DMS79 (cell line): Measurements from ENCODE around the gene SGSM2.

Experiments
- DNase-seq: peaks from one replicate; lab custom pipeline; 2025; lab: John Stamatoyannopoulos, UW

SGSM2 gene

DNA sequence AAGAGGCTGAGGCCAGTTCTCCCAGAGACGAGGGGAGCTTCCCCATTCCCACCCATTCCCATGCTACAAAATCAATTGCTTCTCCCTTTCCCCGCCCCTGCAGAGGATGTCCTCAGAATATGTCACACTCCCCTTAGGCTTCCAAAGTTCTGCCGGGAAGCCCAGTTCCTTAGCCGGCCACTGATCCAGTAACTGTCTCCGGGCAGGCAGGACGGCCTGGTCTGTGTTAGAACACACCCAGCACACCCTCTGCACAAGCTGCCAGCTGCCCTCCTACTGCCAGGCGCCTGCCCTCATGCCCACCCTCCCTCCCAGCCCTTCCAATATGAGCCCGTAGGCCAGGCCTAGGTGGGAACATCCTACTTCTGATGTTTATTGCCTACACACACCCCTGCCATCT is 31.1 kb downstream of the SGSM2 start:
- no peak for DNase-seq

DNA sequence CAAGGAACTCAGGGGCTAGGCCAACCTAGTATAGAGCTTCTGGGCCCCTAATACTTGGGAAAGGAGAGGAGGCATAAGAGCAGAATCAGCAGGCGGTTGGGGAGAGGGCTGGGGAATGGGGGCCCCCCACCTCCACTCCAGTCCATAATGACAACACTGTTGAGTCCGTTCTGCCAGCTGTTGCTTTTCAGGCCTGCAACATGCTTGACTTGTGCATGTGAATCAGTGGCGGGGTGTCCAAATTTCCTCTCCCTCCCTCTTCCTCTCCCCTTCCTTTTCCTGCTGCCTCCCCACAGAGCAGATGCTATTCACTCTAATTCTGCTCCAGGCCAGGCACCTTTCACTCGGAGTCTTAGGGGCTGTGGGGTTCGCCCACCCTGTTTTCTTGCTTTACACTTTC is 31.7 kb downstream of the SGSM2 start:
- DNase-seq, result no peak

DNA sequence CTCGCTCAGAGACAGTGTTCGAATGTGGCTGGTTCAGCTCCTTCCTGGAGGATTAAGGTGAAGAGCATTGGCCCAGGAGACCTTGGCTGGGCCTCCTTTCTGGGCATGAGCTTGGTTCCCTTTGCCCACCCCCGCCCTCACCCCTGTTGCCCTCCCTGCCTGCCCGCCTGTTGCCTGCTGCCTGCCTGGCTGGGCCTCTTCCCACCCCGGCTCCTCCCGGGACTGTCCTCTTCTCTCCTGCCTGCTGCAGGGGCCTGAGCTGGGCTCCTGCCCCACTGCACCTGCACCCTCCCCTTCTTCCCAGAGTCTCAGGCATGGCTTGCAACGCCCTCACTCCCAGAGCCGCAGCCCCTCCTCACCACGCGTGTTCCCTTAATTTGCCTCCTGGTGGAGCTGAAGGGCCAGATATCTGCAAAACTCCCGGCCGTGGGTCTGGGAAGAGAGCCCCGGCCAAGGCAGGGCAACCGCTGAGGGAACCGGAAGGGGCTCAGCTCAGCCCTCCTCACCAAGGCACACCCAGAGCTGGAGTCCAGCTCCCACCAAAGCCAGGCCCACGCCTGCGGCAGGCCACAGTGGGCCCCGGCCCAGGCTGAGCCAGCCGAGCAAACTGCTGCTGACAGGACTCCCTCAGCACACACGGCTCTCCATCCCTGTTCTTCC is 32.4 kb downstream of the SGSM2 start:
- no peak for DNase-seq

DNA sequence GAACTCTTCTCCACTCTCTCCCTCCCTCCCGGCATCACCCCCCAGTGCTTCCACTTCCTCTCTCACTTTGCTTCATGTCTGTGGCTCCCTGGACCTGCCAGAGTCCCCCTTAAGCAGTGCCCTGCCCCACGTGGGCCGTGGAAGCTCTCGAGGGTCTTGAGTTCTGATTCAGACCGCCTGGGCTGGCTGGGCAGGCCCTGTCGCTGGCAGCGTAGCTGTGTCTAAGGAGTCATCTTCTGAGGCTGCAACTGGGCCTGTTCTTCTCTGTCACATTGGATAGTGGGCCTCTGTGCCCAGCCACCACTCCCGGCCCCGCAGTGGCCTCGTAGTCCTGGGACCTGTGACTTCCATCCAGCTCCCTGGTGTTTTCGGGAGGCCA is 32.9 kb downstream of the SGSM2 start:
- DNase-seq, result no peak

DNA sequence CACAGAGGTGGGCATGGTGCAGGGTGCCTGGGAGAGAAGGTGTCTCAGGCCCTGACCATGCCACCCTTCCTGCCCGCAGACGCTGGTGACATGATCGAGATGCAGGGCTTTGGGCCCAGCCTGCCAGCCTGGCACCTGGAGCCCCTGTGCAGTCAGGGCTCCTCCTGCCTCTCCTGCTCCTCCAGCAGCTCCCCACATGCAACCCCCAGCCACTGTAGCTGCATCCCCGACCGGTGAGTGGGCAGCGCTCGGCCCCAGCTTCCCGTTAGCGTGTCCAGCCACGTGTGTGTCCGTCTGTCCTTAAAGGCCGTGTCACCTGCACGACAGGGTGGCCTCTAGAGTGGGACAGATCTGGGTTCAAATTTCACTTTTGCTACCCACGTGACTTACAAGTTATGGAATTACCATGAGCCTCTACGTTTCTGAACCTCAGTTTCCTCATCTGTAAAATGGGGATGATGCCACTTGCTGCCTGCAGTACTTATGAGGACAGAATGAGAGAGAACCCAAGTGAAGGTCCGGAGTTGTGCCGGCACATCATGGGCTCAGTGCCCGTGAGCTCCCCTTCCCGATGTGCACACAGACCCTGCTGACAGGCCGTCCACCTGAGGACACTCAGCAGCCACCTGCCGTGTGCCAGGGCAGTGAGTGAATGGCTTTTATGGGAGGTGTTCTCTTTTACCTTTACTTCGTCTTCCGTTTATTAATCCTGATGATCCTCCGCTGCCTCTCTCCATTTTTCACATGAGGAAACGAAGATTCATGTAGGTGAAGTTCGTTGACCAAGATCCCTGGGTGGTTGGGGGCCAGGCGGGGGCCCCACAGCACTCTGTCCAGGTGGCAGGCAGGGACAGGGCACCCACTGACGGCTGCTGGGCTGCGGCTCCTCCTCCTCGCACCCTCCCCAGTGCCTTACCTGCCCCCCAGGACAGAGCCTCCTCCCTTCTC is 34.2 kb downstream of the SGSM2 start:
- DNase-seq, result no peak

DNA sequence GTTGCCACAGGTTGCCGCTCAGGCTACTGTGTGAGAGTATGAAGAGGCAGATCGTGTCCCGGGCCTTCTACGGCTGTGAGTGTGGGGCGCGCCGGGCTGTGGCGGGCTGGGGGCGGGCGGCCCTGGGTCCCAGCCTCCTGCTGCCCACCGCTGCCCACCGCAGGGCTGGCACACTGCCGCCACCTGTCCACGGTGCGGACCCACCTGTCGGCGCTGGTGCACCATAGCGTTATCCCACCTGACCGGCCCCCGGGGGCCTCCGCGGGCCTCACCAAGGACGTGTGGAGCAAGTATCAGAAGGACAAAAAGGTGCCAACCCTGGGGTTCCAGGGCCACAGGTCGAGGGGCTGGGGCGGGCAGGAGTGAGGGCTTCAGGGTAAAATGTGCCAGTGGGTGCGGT is 34.9 kb downstream of the SGSM2 start:
- no peak for DNase-seq

DNA sequence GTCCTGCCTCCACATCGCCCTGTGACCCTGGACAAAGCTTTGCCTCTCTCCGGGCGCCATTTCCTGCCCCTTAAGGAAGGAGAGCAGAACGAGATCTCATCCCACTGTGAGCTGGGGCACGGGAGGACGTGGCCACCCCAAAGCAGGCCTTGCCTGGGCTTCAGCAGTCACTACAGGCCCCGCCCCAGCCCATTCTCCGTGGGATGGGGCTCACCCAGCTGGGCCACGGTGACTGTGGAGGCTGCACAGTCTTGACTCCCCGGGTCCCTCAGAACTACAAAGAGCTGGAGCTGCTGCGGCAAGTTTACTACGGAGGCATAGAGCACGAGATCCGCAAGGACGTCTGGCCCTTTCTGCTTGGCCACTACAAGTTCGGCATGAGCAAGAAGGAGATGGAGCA is 35.4 kb downstream of the SGSM2 start:
- DNase-seq, result no peak

DNA sequence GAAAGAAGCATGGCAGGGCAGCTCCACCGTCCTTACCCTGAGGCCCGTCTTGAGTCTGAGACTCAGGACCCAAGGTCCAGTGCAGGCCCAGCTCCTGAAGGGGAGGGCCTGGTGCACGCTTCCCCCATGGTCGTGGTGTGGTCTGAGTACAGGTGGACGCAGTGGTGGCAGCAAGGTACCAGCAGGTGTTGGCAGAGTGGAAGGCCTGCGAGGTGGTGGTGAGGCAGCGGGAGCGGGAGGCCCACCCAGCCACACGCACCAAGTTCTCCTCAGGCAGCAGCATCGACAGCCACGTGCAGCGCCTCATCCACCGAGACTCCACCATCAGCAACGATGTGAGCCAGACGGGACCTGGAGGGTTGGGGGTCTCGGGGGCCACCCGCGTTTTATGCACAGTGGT is 35.9 kb downstream of the SGSM2 start:
- DNase-seq, result no peak

DNA sequence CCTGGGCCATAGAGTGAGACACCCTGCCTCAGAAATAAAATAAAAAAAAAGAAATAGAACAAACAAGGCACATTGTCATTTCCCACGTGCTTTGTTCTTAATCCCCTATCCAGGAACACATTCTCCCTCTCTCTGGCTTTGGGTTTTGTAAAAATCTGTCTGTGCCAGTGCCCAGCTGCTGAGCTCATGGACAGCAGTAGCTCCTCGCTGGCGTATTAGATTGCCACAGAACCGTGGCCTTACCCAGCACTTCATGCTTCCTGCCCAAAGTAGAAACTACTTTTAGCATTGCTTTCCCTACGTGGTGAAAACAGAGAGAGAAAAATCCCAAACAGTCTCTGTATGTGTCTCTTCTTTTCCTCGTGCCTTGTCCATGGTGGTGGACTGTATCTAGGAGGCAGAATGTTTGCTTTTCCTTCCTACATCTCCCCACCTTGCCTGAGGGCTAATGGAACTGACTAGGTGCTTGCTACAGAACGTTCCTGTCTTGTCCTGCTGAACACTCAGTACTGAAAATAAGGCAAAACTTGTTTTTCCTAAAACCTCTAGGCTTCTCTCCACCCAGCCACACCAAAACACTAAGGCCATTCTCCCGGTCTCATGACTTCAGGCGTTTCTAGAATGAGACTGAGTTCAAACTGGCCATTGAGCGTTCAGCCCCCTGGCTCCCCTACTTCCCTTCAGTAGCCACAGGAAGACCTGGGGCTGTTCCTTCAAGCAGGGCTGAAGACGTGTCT is 37.4 kb downstream of the SGSM2 start:
- DNase-seq, result no peak

DNA sequence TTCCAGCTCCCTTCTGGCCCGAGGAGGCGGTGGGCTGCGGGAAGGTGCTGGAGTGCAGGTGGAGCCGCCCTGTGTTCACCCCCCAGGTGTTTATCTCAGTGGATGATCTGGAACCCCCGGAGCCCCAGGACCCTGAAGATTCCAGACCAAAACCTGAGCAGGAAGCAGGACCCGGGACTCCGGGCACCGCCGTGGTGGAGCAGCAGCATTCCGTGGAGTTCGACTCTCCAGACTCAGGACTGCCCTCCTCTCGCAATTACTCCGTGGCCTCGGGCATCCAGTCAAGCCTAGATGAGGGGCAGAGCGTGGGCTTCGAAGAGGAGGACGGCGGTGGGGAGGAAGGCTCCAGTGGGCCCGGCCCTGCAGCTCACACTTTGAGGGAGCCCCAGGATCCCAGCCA is 38.1 kb downstream of the SGSM2 start:
- no peak for DNase-seq

DNA sequence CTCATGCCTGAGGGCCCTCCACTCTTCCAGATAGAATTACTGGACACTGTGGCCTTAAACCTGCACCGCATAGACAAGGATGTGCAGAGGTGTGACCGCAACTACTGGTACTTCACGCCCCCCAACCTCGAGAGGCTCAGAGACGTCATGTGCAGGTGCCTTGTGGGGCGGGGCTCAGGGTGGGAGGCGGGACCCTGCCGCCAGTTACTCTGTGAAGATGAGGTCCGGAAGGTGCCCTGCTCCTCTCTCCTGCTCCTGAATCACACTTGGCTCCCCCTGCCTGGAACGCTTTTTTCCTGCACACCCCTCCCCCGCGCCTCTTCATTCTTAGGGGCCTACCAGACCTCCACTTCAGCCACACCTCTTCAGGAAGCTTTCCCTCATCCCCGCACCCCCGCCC is 38.8 kb downstream of the SGSM2 start:
- DNase-seq, result no peak

DNA sequence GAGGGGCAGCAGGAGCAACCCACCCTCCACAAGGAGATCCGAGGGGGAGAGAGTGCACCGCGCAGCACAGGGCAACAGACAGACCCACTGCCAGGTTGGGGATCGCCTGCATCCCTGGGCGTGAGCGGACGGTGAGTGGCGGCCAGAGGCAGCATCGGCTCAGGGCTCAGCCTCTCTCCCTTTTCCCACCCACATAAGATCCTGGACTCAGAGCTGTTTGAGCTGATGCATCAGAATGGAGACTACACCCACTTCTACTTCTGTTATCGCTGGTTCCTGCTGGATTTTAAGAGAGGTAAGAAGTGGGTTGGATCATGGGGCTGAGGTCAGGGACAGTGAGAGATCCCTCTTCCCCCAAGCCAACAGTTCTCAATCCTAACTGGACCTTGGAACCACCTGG is 40.4 kb downstream of the SGSM2 start:
- no peak for DNase-seq

DNA sequence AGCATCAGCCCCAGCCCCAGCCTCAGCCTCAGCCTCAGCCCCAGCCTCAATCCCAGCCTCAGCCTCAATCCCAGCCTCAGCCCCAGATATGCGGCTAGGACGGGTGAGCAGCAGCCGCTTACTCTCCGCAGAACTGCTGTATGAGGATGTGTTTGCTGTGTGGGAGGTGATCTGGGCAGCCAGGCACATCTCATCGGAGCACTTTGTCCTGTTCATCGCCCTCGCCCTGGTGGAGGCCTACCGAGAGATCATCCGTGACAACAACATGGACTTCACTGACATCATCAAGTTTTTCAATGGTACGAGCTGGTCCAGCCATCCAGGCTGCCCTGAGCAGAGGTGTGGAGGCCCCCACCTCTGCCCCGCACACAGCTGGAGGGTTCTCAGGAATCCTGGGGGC is 41.6 kb downstream of the SGSM2 start:
- DNase-seq, result no peak

DNA sequence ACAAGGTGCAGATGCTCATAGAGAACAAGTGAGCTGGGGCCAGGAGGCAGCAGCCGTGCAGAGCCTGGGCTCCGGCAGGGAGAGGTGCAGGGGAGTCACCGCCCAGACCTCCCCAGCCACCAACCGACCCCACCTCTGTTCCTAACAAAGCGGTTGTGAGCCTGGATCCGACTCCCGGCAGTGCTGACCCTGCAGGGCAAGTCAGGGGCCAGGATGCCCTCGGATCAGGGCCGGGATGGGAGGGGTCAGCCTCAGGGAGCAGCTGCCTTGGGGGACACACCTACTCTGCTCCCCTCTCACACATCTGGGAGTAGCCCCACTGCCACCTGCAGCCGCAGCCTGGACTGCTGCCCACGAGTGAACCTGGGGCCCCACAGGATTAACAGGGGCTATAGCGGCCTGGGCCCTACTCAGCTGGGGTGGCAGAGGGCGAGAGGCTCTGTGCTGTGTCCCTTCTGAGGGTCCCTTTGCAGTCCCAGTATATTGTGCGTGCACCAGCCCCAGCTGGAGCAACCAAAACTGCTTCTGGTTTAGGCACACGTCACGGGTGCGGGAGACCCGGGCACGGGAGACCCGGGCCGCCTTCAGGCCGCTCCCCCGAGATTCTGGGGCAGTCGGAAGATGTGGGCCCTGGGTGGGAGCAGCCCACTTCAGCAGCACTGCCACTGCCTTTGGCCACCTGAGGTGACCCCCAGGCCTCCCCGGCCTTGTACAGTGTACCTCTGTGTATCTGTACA is 42.4 kb downstream of the SGSM2 start:
- DNase-seq, result no peak

DNA sequence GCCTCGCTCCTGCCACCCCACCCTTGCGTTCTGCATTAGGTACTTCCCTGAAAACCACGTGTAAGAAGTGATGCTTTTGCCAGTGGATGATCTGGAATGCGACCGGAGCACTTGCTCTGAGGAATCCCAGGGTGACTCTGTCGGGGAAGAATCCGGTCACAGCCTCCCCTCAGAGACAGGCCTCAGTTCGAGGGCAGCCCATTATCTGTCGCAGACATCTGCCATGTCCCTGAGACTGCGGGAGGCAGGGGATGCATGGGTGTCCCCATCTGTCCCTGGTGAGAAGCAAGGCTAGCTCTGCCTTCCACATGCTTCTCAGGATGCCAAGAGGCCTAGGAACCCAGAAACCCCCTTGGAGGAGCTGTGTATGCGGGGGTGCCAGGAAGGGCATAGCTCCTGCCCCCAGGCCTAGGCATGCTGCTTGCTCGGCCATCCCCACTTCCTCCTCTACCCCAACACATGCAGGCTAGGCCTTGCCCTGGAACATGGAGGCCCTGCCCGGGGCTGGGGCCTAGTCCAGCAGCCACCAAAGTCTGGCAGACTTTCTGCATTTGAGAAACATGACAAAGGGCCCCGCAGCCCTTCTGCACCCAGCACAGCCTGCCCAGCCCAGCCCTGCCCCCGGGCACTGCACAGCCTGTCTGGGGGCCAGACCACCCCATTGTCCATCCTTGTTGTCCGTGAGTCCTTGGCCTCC is 43.1 kb downstream of the SGSM2 start:
- no peak for DNase-seq

DNA sequence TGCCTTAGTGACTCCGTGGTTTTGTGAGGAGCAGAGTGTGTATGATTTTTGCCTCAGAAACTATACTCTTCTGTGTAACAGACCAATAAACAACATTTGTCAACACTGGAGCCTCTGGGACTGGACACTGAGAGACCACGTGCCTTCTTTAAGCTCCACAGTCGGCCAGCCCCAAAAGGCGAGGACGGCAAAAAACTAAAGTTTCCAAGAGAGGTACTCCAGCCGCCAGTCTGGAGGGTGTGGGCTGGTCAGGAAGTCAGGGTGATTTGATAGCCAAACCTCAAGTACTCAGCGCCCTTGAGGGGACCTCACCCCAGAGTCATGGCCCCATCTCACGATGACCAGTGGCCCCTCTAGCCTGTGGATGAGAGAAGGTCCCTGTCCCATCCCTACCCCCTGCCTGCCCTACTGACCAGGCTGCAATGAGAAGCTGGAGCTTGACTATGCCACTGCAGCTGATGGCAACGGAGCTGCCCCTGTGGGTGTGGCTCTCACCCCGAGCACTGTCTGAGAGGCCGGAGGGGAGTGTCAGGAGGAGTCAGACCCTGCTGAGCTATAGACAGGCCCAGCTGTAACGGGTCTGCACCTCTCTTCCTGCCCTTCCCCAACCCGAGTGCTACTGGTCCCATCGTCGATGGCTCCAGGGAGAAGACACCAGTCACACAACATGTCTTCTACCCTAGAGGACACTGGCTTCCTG is 43.8 kb downstream of the SGSM2 start:
- DNase-seq, result no peak

DNA sequence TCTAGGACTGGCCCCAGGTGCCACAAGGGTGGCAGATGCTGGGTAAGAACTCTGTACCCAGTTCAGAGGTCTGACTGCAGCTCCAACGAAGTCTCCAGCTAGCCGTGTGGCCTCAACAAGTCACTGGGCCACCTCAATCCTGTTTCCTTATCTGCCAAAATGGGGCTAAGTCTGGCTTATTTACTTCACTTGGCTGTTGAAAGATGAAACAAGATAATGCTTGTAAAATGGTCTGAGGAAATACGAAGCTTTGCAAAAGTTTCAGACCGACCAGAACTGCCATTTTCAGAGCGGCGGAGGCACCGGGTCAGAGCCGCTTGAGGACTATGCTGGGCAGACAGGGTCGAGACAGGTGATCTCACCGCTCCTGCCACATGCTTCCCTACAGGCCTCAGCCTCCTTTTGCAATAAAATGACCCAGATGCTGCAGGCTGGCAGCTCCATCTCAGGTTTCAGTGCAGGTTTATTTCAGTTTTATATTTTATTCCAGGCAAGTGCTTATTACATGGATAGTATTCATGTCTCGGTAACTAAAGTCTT is 46.4 kb downstream of the SGSM2 start:
- no peak for DNase-seq

DNA sequence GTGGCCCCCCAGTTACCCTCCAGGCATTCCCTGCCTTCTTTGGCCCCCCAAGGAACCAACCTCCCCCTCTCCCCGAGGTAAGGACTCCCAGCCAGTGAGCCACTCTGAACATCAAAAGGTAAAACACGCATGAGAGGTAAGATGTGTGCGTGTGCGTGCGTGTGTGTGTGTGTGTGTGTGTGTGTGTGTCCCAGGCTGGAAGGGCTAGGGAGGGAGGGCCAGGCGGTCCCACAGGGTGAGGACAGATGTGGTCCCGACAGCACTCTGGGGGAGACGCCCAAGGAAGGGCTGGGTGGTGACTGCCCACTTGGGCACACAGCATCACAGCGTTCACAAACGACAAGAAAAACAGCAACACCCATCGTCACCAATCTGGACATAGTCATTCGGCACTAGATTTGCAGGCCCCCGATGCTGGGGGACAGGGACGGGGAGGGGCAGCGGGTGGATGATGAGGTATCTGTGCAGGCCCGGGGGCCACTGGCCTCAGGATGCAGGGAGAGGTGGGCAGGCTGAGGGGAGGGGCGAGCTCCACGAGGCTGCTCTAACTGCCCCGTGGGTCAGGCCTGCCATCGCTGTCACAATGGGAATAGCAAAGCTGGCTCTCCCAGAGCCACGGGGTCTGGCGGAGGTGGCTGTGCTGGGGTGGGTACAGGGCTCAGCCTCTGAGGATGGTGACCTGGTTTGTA is 47.3 kb downstream of the SGSM2 start:
- DNase-seq, result no peak

DNA sequence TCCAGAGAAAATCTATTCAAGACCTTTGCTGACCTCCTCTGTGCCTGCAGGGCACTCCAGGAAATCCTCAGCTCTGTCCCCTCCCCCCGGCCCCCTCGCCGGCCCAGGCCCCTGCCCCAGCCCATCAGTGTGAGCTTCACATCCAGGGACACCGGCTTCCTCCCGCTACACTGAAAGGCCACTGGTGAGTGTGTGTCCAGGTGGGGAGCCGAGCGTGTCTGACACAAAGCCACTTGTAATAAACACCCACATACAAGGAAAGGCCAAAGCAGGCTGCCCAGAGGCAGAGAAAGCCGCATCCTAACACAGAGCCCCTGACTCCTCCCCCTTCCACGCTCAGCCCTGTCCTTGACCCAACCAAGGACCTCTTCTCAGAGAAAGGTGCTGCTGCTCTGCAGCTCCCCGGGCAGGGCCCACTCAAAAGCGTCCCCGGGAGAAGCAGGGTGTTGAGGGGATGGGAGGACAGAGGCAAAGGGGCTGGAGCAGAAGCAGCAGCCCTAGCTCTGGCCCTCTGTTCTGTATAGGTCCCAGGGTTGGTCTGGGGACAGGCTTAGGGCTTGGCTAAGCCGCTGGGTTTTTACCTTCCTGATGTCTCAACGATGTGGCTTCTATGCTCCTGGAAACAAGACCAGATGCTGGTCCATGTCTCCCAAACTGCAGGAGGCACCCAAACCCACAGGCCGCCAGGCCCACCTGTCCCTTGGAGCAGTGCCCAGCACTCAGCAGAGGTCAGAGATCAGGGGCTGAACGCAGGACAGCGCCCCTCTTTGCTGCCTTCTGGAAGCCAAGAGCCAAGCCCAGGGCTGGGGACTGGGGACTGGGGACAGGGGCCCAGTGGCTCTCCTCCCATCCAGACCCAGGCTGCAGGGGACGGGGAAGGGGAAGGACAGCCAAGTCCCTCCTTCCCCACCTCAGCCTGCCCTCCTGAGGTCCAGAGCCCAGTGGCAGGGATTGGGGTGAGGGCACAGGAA is 48.2 kb downstream of the SGSM2 start:
- no peak for DNase-seq
